ENCODE data around the gene CHD5.

CHD5 gene

GRCh38 chr1:6154525-6155319 lies 25.4 kb downstream of the CHD5 start:
- in situ Hi-C loops (cut with MboI; ENCODE audit: low sequenced_read_pairs): no loop called here

GRCh38 chr1:6152882-6153281 lies 27.2 kb downstream of the CHD5 start:
- in situ Hi-C loops (cut with MboI; ENCODE audit: low sequenced_read_pairs): no loop called here

GRCh38 chr1:6152181-6152580 lies 27.9 kb downstream of the CHD5 start:
- in situ Hi-C loops (cut with MboI; ENCODE audit: low sequenced_read_pairs): no loop called here

- in situ Hi-C loops (cut with MboI; ENCODE audit: low sequenced_read_pairs): no loop called here
Observed at GRCh38 chr1:6151291-6151822, 28.8 kb downstream of the CHD5 start.

- in situ Hi-C loops (cut with MboI; ENCODE audit: low sequenced_read_pairs): no loop called here
Observed at GRCh38 chr1:6150006-6150938, 29.8 kb downstream of the CHD5 start.

- in situ Hi-C loops (cut with MboI; ENCODE audit: low sequenced_read_pairs): no loop called here
Observed at GRCh38 chr1:6149597-6149996, 30.5 kb downstream of the CHD5 start.

GRCh38 chr1:6148497-6149241 lies 31.5 kb downstream of the CHD5 start:
- in situ Hi-C loops (cut with MboI; ENCODE audit: low sequenced_read_pairs): no loop called here

GRCh38 chr1:6145864-6146410 lies 34.2 kb downstream of the CHD5 start:
- in situ Hi-C loops (cut with MboI; ENCODE audit: low sequenced_read_pairs): no loop called here

- in situ Hi-C loops (cut with MboI; ENCODE audit: low sequenced_read_pairs): no loop called here
Observed at GRCh38 chr1:6145396-6145750, 34.7 kb downstream of the CHD5 start.

GRCh38 chr1:6144647-6145395 lies 35.3 kb downstream of the CHD5 start:
- in situ Hi-C loops (cut with MboI; ENCODE audit: low sequenced_read_pairs): no loop called here

- in situ Hi-C loops (cut with MboI; ENCODE audit: low sequenced_read_pairs): no loop called here
Observed at GRCh38 chr1:6144175-6144574, 35.9 kb downstream of the CHD5 start.

- in situ Hi-C loops (cut with MboI; ENCODE audit: low sequenced_read_pairs): no loop called here
Observed at GRCh38 chr1:6143395-6143794, 36.7 kb downstream of the CHD5 start.

- in situ Hi-C loops (cut with MboI; ENCODE audit: low sequenced_read_pairs): no loop called here
Observed at GRCh38 chr1:6142734-6143133, 37.4 kb downstream of the CHD5 start.

GRCh38 chr1:6142036-6142621 lies 38.0 kb downstream of the CHD5 start:
- in situ Hi-C loops (cut with MboI; ENCODE audit: low sequenced_read_pairs): no loop called here

- in situ Hi-C loops (cut with MboI; ENCODE audit: low sequenced_read_pairs): no loop called here
Observed at GRCh38 chr1:6141592-6141991, 38.5 kb downstream of the CHD5 start.

GRCh38 chr1:6140413-6140812 lies 39.7 kb downstream of the CHD5 start:
- in situ Hi-C loops (cut with MboI; ENCODE audit: low sequenced_read_pairs): no loop called here

- in situ Hi-C loops (cut with MboI; ENCODE audit: low sequenced_read_pairs): no loop called here
Observed at GRCh38 chr1:6137758-6138157, 42.4 kb downstream of the CHD5 start.

- in situ Hi-C loops (cut with MboI; ENCODE audit: low sequenced_read_pairs): no loop called here
Observed at GRCh38 chr1:6136516-6137220, 43.5 kb downstream of the CHD5 start.
